ENCODE measurements around the gene EVI5. TPM values are rescaled to one million over a fixed set of nuclear protein-coding genes. Genes with fewer than 3 reads are reported as not detected.

Gene EVI5
- total RNA-seq, 1 donor from 2014 or later: 29.7 TPM

DNA sequence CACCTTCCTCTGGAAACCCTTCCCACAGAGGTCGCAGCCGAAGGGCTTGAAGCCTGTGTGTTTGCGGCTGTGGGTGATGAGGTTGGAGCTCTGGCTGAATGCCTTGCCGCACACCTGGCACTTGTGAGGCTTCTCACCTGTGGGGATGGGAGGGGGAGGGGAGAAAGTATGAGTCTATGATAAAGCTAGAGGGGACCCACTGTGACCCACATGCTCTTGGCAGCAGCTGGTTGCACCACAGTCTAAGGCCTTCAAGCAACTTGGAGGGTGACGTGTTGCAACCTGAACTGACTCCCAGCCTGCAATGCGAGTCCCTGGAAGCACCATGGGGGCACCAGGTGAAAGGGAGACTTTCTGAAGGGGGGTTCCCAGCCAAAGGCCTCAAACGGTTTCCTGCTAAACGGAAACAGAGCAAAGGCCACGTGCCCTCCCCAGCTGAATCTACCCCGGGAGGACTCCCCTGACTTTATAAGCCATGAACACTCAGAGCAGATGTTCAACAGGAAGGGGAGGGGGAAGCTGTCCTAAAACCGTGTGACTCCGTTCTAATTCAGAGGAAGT is 308.8 kb downstream of the EVI5 start:
- Histone ChIP-seq H3K4me1 (peaks cover 12% of the 10 kb centered on the region), H3K27ac (no peak overlapping the region), H3K36me3 (no peaks in the 10 kb centered on the region), H3K9me3 (no peaks in the 10 kb centered on the region), H3K27me3 (no peaks in the 10 kb centered on the region), H3K4me3 (no peak overlapping the region)
- no peak for DNase-seq (ENCODE audit: extremely low spot score in 2 of 2)
- no peak for TF ChIP-seq POLR2A (IDR thresholded peaks at IDR 0.05)
- no peak for TF ChIP-seq POLR2AphosphoS5 (IDR thresholded peaks at IDR 0.05; ENCODE audit: insufficient read depth in 1 of 2, low read depth in 1 of 2)
- TF ChIP-seq, protein P1, sequence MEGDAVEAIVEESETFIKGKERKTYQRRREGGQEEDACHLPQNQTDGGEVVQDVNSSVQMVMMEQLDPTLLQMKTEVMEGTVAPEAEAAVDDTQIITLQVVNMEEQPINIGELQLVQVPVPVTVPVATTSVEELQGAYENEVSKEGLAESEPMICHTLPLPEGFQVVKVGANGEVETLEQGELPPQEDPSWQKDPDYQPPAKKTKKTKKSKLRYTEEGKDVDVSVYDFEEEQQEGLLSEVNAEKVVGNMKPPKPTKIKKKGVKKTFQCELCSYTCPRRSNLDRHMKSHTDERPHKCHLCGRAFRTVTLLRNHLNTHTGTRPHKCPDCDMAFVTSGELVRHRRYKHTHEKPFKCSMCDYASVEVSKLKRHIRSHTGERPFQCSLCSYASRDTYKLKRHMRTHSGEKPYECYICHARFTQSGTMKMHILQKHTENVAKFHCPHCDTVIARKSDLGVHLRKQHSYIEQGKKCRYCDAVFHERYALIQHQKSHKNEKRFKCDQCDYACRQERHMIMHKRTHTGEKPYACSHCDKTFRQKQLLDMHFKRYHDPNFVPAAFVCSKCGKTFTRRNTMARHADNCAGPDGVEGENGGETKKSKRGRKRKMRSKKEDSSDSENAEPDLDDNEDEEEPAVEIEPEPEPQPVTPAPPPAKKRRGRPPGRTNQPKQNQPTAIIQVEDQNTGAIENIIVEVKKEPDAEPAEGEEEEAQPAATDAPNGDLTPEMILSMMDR (IDR thresholded peaks at IDR 0.05): no peak
- intact Hi-C loops (cut with DNase I): no loop called here

DNA sequence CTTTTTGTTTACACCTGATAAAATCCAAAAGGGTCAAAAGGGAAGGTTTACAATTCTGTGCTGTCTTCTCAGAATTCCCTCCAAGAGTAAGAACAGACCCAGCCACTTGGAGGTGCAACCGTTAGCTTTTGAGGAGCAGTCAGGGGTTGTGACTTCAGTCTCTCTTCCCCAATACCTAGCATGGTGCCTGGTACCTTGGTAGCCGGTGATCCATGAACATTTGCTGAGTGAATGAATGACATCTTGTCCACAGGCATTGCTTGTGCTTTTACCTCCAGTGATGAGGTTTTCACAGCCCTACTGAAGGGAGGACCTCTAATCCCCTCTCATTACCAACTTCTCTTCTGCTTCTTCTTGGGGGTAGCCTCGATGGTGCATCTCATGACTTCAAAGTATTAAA is 309.9 kb downstream of the EVI5 start:
- Histone ChIP-seq H3K9me3 (no peaks in the 10 kb centered on the region), H3K4me1 (peaks cover 1% of the 10 kb centered on the region), H3K27me3 (no peaks in the 10 kb centered on the region), H3K4me3 (no peak overlapping the region), H3K36me3 (no peaks in the 10 kb centered on the region), H3K27ac (no peak overlapping the region)
- intact Hi-C loops (cut with DNase I): no loop called here
- DNase-seq (ENCODE audit: extremely low spot score in 2 of 2): no peak
- TF ChIP-seq, protein P1 (IDR thresholded peaks at IDR 0.05): no peak
- no peak for TF ChIP-seq POLR2AphosphoS5 (IDR thresholded peaks at IDR 0.05; ENCODE audit: insufficient read depth in 1 of 2, low read depth in 1 of 2)
- TF ChIP-seq POLR2A (IDR thresholded peaks at IDR 0.05): no peak

DNA sequence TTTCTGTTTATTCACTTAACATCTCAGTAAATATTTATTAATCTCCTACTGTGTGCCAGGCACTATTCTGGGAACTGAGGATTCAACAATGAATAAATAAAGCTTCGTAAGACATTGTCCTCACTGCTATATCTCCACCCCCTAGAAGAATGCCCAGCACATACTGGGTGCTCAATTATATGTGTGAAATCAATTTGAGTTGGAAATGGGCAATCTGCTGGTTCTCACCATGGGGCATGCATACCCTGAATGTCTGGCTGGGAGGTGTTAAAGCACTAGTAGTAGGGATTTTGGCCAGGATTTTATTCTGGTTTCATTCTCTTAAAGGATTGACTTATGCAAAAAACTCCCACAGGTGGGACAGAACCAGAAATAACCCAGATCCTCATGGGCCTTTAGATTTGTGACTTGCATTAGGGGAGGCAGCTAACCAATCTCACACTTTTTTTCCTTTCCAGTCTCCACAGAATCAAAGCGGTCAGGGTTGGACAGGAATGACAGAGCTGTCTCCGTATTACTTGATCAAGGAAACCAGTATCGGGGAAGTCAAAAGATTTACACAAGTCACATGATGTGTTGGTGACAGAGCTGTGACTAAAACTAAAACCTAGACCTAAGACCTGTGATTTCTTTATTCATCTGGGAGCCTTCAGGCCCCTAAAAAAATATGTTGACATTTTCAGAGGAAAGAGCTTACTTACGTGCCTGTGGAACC is 311.0 kb downstream of the EVI5 start:
- intact Hi-C loops (cut with DNase I): no loop called here
- Histone ChIP-seq H3K4me1 (no peaks in the 10 kb centered on the region), H3K9me3 (no peaks in the 10 kb centered on the region), H3K36me3 (no peaks in the 10 kb centered on the region), H3K27me3 (no peaks in the 10 kb centered on the region), H3K27ac (no peak overlapping the region), H3K4me3 (no peak overlapping the region)
- TF ChIP-seq POLR2A (IDR thresholded peaks at IDR 0.05) (no peak), POLR2AphosphoS5 (IDR thresholded peaks at IDR 0.05; ENCODE audit: insufficient read depth in 1 of 2, low read depth in 1 of 2) (no peak)
- TF ChIP-seq, protein P1 (IDR thresholded peaks at IDR 0.05): no peak
- DNase-seq (ENCODE audit: extremely low spot score in 2 of 2): no peak

DNA sequence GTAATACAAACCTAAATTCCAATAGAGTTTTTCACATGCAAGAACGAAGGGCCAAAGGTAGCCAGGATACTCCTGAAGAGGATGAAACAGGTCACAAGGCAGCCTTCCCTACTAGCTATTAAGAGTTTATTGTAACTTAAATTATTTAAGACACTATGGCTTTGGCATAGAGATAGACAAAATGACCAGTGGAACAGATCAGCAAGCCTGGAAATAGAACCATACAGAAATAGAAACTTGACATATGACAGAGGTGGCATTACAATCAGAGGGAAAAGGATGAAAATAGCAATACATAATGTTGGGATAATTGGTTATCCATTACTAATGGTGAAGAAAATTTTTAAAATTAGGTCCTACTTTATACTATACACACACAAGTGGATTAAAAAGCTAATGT is 314.7 kb downstream of the EVI5 start:
- intact Hi-C loops (cut with DNase I): no loop called here
- no peaks in the 10 kb centered on the region for H3K4me1 ChIP-seq
- no peaks in the 10 kb centered on the region for H3K36me3 ChIP-seq
- no peaks in the 10 kb centered on the region for H3K9me3 ChIP-seq
- H3K4me3 ChIP-seq: no peak overlapping the region
- H3K27ac ChIP-seq: no peak overlapping the region
- no peak for DNase-seq (ENCODE audit: extremely low spot score in 2 of 2)
- no peaks in the 10 kb centered on the region for H3K27me3 ChIP-seq
- TF ChIP-seq POLR2A (IDR thresholded peaks at IDR 0.05) (no peak), POLR2AphosphoS5 (IDR thresholded peaks at IDR 0.05; ENCODE audit: insufficient read depth in 1 of 2, low read depth in 1 of 2) (no peak)
- TF ChIP-seq, protein P1 (IDR thresholded peaks at IDR 0.05): no peak

DNA sequence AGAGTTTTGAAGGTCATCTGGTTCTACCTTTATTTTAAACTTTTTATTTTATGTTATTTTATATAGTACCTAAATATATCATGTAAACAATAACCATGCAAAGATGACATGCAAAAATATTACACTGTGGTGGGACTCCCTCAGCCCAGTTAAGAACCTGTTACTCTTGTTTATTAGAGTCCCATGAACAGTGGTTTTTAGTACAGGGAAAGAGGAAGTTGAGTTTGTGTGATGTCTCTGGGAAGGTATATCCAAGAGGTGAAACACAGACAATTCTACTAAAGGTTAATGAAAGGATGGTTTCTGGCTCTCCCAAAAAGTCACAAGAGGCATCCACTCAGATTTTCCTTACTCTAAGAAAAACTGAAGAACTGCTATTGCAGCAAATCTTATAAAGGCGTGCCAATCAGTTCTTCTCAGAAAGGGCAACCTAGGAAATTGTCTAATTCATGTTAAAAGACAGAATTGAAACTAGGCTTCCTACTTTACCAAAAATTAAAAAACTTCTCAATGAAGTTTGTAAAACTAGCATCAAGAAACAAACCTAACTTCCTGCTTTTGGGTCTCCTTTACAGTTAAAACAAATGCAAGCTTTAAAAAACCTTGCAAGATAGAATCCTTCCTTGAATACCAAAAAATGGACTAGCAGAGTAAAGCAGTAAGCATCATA is 318.1 kb downstream of the EVI5 start:
- no peak overlapping the region for H3K4me3 ChIP-seq
- no peak for DNase-seq (ENCODE audit: extremely low spot score in 2 of 2)
- H3K27ac ChIP-seq: no peak overlapping the region
- H3K9me3 ChIP-seq: no peaks in the 10 kb centered on the region
- H3K4me1 ChIP-seq: no peaks in the 10 kb centered on the region
- intact Hi-C loops (cut with DNase I): no loop called here
- TF ChIP-seq POLR2A (IDR thresholded peaks at IDR 0.05): no peak
- no peak for TF ChIP-seq POLR2AphosphoS5 (IDR thresholded peaks at IDR 0.05; ENCODE audit: insufficient read depth in 1 of 2, low read depth in 1 of 2)
- H3K36me3 ChIP-seq: no peaks in the 10 kb centered on the region
- H3K27me3 ChIP-seq: no peaks in the 10 kb centered on the region
